ENCODE results near the gene MYLK.

- TF ChIP-seq CTCF (conservative IDR thresholded peaks at IDR 0.05; ENCODE audit: low read depth, low read length) (no peak), POLR2A (IDR thresholded peaks at IDR 0.05; ENCODE audit: low read depth, low read length) (no peak), RAD21 (IDR thresholded peaks at IDR 0.05; ENCODE audit: low read length) (no peak), RFX5 (IDR thresholded peaks at IDR 0.05; ENCODE audit: low read depth, low read length) (no peak), MXI1 (IDR thresholded peaks at IDR 0.05; ENCODE audit: borderline replicate concordance, low read depth, low read length) (no peak), USF2 (IDR thresholded peaks at IDR 0.05; ENCODE audit: low read depth, low read length) (no peak), MAFK (IDR thresholded peaks at IDR 0.05; ENCODE audit: low read depth, low read length) (no peak), CEBPB (IDR thresholded peaks at IDR 0.05; ENCODE audit: low read depth, low read length) (no peak), SMC3 (IDR thresholded peaks at IDR 0.05; ENCODE audit: low read depth, low read length) (no peak), BHLHE40 (IDR thresholded peaks at IDR 0.05; ENCODE audit: low read depth, low read length) (no peak), ELK1 (IDR thresholded peaks at IDR 0.05; ENCODE audit: borderline replicate concordance, low read depth, low read length) (no peak), NFE2L2 (IDR thresholded peaks at IDR 0.05; ENCODE audit: low read depth, low read length) (no peak), RCOR1 (IDR thresholded peaks at IDR 0.05; ENCODE audit: insufficient replicate concordance, low read length) (no peak), MAZ (IDR thresholded peaks at IDR 0.05; ENCODE audit: borderline replicate concordance, low read depth, low read length) (no peak)
Observed at GRCh38 chr3:123655400-123655799, 228.7 kb downstream of the MYLK start.

Measured in IMR-90 (cell line).